HG02642 (cell line): ENCODE measurements around the gene PLA2G4E.
A peak's percentile ranks its signal among the peaks of the same experiment; 100 is the strongest.

Source experiments
- ATAC-seq: cut with Tn5 transposase; IDR thresholded peaks from one replicate; pipeline ENCODE4 v1.9.1; 2021; ENCODE audit warnings: mild to moderate bottlenecking; ENCODE audit not compliant: unreplicated experiment, poor library complexity

PLA2G4E gene

DNA sequence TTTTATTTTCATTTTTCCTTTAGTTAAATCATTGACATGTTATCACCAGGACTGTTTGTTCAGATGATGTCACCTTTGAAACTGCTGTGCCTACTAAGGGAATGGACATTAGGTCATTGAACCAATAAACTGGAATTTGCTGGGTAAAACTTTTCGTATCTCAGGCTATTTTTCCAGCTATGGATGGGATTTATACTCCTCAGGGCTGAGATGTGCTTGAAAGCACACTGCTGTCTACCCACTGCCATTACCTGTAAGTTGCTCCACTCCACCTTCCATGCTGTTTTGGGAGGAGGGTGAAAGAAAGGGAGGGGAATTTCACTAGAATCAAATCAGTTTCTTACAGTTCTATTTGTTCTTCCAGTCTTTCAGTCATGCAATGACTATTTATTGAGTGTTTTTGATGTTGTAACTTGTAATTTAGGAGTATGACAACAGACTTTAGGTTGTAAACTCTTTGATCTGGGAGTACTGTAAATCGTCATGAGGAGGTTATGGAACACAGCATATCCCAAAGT lies 59.8 kb downstream of the PLA2G4E start:
- ATAC-seq = no peak

DNA sequence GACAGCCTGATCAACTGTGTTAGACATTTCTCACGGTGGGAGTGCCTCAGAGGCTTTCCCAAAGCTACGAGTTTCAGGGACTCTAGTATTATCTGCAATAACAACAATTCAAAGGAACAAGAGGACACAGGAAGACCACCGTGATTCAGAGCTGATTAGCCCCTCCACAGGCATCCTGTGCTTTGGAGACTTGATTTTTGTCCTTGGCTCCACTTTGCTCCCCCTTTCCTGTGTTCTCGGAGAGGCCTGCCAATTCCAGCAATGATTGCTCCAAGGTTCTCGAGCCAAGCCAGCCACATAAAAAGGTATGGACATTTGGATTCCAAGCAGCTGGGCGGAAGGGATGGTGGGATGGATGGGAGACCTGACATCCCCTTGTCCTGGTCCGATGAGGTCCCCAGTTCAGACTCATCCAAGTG lies 62.8 kb downstream of the PLA2G4E start:
- ATAC-seq = no peak

DNA sequence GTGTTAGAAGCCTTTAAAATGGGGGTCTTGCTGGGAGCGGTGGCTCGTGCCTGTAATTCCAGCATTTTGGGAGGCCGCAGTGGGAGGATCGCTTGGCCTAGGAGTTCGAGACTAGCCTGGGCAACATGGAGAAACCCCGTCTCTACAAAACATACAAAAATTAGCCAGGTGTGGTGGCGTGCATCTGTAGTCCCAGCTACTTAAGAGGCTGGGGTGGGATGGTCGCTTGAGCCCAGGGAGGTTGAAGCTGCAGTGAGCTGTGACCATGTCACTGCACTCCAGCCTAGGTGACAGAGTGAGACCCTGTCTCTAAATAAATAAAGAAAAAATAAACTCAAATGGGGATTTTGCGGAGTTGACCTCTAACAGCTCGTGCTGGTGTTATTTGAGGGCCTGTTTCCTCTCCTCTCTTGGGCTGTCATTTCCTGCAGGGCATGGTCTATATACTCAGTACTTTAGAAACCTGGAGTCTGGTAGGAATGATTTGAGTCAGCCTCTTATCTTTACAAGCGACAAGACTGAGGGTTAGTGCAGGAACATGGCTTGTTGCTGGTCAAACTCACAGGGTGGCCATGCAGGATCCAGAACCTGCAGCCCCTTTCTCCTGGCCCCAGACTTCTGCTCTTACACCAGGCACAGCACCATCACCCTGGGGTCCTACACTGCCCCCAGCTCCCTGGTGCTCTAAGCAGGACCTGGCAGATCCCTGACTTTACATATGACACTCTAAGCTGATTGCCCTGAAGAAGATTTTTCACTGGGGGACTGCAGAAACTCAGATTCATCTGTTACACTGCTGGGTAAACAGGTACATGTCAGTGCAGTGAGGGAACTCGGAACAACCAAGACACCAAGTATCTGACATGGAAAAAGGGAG lies 63.6 kb downstream of the PLA2G4E start:
- peak; percentile 83 for ATAC-seq

DNA sequence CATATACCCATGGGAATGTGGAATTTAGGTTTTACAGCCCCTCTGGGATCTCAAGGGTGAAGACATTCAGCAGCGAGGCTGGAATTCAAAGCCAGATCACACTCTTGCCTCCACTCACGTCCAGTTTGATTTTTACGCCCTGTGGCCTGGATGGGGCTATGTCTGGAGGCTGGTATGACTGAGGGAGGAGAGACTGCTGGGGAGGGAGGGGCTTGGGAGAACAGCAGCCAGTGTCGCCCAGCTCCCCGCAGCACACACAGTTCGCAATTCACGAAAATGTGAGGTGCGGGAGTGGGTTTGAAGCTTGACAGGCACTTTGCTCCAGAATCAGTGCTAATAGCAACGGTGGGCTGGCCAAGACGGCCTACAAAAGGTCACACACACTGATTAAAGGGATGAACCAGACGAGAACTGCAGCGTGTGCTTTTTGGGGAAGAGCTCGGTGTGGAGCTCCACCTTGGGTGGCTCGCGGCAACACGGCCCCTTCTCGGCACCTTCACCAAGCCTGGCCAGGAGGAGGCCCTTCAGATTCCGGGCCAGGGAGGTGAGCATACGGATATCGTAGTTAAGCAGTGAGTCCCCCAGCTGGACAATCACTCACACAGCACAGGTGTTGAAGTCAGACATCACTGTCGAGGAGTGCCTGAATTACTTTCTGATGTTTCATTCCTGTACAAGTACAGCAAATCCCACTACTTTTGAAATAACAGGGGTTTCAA lies 64.9 kb downstream of the PLA2G4E start:
- no peak for ATAC-seq

DNA sequence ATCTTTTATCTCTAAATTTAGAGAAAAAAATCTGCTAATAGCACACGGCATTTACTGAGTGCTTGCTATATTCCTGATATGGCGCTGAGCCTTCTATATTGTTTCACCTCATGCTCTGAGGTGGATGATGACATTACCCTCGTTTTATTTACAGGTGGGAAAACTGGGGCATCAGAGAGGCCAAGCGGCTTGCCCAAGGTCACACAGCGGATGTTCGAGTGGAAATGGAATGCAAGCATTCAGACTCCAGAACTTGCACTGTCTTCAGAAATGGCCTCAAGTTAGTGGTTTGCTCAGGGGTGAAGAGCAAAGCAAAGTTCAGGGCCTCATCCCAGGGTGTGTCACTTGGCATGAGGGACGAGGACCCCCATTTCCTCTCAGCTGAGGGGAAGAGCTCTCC lies 65.7 kb downstream of the PLA2G4E start:
- no peak for ATAC-seq

DNA sequence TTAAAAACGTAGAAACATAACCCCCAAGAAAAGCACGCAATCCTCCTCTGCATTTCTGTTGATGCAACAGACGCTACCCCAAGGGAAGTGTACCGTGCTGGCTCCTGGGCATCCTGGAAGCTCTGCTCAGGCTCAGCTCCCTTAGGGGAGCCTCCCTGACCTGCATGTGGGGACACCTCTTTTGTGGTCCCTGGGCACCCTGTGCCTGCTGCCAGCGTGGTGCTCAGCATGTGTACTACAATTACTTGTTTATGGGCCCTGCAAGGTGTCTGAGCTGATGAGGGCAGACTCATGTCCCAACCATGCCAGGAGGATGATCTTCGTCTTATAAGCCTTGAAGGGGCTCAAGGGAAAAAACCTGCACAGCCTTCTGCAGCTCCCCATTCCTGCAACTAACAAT lies 66.8 kb downstream of the PLA2G4E start:
- no peak for ATAC-seq

DNA sequence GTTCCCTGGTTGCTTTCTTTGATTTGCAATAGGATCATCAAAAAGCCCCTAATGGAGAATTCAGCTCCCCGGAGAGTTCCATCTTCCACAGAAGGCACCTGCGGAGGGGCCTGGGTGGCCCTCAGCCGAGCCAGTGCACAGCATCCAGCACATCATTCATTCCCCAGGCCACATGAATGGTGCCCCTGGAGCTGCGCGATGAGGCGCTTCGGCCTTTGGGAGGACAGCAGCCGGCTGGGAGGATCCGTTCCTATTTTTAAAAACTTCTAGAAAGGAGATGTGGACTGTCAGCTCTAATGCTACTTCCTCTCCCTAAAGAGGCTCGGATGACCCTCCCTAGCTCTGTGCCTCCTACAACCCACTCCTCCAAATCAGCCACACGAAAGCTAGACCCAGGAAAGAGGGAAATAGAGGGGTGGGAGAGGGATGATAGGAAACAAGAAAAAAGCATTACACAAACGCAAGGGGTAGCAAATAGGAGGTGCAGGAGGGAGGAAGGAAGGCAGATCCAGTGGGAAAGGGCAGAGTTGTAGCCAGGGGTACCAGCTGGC lies 68.8 kb downstream of the PLA2G4E start:
- ATAC-seq = no peak

DNA sequence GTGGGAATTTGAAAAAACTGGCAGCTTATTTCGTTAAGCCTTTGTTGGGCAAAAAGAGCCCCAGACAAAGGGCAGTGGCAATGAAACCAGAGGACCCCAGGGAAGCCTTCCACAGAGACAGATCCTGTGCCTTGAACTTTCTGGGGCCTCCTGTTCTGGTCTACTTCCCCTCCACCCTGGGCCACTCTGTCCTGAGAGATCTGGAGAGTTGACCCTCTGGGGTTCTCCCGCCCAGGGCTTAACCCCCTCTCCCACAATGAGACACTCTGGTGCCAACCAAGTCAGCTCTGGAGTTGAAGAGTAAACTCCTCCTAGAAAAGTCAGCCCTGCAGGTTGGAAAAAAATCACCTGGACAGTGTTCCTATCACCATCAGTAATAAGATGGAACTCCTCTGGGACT lies 69.3 kb downstream of the PLA2G4E start:
- ATAC-seq = no peak

DNA sequence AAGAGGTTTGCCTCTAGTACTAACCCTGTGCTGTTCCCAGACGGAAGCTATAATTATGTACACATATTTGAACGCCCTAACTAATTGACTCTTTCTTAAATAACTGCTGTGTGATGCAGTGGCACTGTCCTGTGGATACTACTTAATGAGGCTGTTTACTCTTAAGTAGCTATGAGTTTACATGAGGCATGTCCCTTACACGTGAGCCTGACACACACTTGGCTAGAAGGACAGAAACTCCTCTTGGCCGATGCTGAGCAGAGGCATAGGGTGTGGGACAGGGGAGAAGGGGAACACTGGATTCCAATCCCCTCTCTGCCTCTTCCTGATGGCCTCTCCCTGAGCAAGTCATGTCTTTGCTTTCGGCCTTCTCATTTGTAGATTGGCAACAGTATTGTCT lies 70.4 kb downstream of the PLA2G4E start:
- ATAC-seq = no peak

DNA sequence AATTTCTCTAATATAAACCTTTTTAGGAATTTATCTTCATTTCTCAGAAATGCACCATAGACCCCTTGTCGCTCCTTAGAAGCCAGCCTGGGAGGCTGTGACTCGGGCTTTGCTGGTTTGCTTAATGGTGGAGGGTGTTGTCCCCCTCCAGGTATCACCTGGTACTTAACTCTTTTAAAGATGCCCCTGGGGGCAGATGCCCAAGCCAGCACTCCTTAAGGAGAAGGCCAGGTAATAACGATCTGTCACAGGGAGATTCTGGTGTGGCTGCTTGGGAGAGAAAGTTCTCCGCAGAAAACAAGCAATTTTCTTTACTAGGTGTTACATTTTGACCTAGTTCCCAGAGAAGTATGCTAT lies 70.7 kb downstream of the PLA2G4E start:
- ATAC-seq = no peak

DNA sequence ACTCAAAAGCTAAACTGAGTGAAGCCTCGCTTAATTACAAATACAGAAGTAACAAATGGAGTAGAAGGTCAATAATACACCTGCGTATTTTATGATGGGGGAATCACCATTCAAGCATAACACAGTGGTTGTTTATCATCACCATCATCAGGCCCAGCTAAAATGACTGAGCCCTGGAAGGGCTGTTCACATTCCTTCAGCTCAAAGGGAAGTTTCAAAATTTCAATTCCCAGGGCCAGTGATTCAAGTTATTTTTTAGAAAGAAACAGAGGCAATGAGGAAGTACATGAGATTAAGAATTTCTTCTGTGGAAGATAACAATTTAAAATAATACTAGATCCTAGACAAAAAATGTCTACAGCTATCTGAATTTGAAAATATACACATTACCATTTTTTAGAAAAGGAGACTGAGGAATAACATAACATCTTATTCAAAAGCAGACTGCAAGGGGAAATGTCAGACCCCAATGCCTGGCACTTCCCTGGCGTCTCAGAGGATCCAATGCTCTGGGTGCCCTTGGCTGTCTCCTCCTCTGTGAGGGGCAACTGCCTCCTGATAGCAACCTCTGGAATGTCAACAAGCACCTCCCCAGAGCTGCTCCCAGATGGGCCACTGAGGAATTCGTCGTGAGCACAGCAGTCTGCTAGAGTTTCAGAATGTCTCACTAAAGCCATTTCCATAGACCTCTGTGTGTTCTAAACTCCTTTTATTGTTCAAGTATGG lies 71.3 kb downstream of the PLA2G4E start:
- ATAC-seq = no peak

DNA sequence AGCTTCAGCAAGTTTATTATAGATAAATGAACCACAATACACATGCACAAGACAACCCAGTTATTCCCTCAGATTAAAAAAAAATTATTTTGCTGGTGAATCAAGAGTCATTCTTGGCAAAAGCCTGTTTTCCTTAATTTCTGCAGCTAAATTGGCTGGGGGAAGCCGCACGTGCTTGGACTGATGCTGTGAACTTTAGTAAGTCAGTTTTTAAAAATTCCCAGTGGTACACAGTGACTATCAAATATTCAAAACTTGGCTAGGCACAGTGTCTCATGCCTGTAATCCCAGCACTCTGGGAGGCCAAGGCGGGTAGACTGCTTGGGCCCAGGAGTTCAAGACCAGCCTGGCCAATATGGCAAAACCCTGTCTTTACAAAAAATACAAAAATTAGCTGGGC lies 72.4 kb downstream of the PLA2G4E start:
- ATAC-seq = no peak

DNA sequence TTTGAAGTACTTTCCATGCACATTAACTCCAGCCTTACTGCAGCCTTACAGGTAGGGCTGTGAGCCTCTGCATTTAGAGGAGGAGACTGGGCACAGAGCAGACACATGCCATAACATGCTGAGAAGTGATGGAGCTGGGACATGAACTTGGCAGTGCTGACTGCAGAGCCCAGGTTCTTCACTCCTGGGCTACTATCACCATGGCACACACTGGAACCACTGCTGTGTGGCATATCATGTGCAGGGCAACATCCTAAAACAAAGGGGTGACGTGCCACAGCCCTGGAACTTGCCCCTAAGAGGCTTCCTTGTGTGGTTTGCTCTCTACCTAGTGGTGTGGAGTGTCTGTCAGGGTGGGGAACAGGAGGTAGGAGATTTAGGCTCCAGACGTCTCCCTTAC lies 73.9 kb downstream of the PLA2G4E start:
- no peak for ATAC-seq

DNA sequence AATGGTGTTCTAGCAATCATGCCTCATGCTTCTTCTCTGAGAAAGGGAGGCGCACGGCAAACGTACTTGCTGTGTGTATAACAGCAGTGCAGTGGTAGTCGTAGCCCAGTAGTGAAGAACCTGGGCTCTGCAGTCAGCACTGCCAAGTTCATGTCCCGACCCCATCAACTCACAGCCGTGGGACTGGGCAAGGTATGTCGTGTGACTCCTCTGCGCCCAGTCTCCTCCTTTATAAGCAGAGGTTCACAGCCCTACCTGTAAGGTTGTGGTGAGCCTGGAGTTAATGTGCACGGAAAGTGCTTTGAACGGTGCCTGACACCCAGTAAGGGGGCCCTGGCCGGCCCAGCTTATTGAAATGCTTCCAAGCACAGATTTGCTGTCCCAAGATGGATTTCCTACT lies 75.1 kb downstream of the PLA2G4E start:
- ATAC-seq = no peak

DNA sequence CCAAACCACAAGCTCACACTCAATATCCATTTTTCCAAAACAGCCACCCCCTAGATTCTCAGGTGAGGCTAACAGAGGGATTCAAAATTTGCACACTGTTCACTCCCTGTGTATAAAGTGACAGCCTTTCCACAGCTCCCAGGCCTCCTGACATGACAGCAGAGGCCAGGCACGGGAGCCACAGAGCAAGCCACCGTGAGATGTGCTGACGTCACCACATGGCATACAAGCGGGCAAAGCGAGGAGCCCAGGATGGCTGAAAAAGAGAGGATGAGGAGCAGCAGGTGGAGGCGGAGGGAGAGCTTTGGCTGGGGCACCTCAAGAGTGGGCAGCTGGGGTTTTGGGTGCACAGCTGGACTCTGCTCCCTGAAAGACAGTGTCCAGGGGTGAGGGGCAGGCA lies 75.6 kb downstream of the PLA2G4E start:
- ATAC-seq = no peak

DNA sequence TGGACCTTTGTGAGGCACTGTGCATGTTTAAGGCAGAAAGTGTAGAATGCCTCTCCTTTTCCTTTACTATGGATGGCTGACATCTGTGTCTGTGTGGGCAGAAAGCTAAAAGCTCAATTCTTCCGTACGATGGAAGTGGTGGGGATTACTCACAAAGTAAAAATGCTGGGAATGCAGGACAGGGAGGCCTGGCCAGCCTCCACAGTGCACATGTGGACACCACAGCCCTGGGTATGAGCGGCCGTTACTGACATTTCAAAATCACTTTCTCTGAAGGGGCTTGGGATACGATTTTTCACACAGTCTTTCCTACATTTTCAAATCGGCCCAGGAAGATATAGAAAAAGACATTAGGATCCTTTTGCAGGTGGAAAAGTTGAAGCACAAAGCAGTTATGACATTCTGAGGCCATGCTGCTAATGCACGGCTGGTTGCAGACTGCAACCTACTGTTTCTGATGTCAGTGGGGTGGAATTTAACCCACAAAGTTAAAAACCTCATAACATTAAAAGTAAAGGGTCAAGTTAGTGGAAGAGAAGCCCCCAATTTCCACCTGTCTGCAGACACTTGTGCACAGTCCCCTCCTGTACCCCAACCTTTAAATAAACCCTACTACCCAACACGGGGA lies 76.4 kb downstream of the PLA2G4E start:
- ATAC-seq = no peak

DNA sequence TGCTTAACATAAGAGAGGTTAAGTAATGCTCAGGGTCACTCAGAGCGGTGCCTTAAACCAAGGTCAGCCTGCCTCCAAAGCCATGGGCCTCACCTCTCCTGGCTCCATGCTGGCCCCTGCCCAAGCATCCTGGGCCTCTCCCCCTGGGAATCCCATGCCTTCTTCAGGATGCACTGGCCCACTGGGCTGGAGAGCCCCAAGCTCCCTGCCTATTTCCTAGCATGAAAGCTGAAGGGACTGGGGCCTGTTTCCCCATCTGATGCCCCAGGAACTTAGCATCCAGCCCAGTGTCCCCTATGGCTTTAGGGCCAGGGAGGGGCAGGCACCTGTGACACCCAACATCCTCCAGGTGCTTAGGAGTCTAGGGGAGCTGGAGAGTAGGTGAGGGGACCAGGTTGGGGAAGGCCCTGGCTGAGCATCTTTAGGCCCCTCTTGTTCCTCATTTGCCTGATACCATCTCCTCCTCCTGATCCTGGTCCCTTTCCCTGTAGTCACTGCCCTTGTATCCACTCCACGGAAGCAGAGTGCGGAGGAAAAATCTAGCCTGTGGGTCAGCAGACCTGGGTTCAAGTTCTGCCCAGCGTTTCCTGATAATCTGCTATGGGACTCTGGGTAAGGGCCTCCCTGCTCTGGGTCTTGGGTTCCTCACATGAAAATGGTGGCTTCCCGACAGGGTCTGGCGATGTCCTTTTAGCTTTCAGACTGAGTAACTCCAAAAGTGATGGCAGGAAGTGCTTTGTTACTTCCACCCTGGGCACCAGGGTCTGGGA lies 77.1 kb downstream of the PLA2G4E start:
- no peak for ATAC-seq

DNA sequence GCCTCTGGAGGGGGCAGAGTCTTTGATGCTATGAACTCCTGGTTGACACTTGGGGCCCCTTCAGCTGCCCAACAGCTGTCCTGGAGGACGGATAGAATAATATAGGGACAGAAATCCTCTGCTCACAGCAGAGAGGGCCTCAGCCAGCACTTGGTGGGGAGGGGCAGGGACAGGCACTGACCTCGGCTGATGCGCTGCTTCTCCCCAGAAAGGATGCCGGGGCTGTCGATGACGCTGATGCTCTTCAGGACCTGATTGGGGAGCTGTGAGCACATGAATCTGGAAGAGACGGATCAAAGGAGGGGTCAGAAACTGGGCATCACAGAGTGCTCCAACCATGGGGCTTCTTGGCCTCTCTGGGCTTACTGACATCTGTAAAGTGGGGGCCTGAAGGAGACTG lies 78.0 kb downstream of the PLA2G4E start:
- ATAC-seq = no peak

DNA sequence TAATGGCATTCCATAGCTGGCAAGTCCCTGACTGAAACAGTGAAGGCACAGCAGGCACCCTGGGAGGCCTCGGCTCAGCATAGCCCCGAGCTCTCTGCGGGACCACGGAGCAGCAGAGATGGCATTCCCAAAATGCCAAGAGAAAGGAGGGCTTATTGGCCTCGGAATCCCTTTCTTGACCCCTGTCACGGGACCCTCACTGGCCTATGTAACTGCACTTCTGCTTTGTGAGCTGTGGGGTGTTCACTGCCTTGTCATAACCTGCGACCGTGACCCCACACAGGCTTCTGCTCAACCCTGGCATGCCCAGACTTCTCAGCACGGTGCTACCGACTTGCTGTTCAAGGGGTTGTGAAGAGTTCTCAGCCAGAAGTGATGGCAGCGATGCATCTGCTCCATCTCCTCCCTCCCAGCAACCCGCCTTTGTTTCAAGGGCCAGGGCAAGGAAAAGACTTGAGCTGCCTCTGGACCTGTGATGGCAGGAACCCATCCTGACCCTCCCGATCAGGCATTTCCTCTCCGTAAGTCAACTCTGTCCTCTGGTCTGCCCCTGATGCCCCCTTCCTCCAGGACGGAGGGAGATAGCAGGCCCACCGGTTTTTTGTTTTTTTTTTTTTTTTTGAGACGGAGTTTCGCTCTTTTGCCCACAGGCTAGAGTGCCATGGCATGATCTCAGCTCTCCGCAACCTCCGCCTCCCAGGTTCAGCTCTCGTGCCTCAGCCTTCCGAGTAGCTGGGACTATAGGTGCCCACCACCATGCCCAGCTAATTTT lies 79.0 kb downstream of the PLA2G4E start:
- no peak for ATAC-seq
